H9 (cell line): Measurements from ENCODE around the gene MCEE. TPM values are rescaled to one million over a fixed set of nuclear protein-coding genes. Genes with fewer than 3 reads are reported as not detected.
A peak's percentile ranks its signal among the peaks of the same experiment; 100 is the strongest.

Experiments
- DNase-seq: peaks from one replicate; pipeline ENCODE4 v3.0.0-alpha.2; 2017
- H2AFZ ChIP-seq: one replicate; pipeline ENCODE4 v1.6.1; 2013; ENCODE audit warnings: mild to moderate bottlenecking, low read length, control low read depth, moderate library complexity
- H2AK5ac ChIP-seq: 2 replicates; pipeline ENCODE4 v1.6.1; 2013; ENCODE audit warnings: low read length, control low read depth, mixed read lengths; ENCODE audit not compliant: insufficient read length
- H2BK120ac ChIP-seq: one replicate; pipeline ENCODE4 v1.6.1; 2013; ENCODE audit warnings: low read depth, mild to moderate bottlenecking, low read length, control low read depth, inconsistent platforms; ENCODE audit not compliant: poor library complexity, severe bottlenecking
- H2BK12ac ChIP-seq: 2 replicates; pipeline ENCODE4 v1.6.1; 2013; ENCODE audit warnings: low read length, control low read depth, mixed read lengths, low read depth; ENCODE audit not compliant: insufficient read length
- H2BK15ac ChIP-seq: 2 replicates; pipeline ENCODE4 v1.6.1; 2013; ENCODE audit warnings: low read depth, low read length, control low read depth
- H2BK20ac ChIP-seq: one replicate; pipeline ENCODE4 v1.6.1; 2013; ENCODE audit warnings: low read depth, mild to moderate bottlenecking, low read length, control low read depth, inconsistent platforms; ENCODE audit not compliant: poor library complexity, severe bottlenecking
- H2BK5ac ChIP-seq: 2 replicates; pipeline ENCODE4 v1.6.1; 2013; ENCODE audit warnings: low read length, control low read depth, mixed read lengths; ENCODE audit not compliant: insufficient read length
- H3K14ac ChIP-seq: 2 replicates; pipeline ENCODE4 v1.6.1; 2013; ENCODE audit warnings: low read length, control low read depth; ENCODE audit not compliant: insufficient read depth
- H3K18ac ChIP-seq: 2 replicates; pipeline ENCODE4 v1.6.1; 2013; ENCODE audit warnings: low read depth, mild to moderate bottlenecking, mixed read lengths, low read length, control low read depth; ENCODE audit not compliant: insufficient read length
- H3K23ac ChIP-seq: 2 replicates; pipeline ENCODE4 v1.6.1; 2013; ENCODE audit warnings: low read length, control low read depth, mixed read lengths, low read depth; ENCODE audit not compliant: insufficient read length
- H3K23me2 ChIP-seq: 2 replicates; pipeline ENCODE4 v1.6.1; 2013; ENCODE audit warnings: low read depth, mild to moderate bottlenecking, mixed read lengths, low read length, control low read depth; ENCODE audit not compliant: insufficient read length, poor library complexity, severe bottlenecking
- H3K27ac ChIP-seq: 2 replicates; pipeline ENCODE4 v1.5.1; 2013; ENCODE audit warnings: low read length, control low read depth, mixed read lengths, low read depth; ENCODE audit not compliant: insufficient read length
- H3K27me3 ChIP-seq: 2 replicates; pipeline ENCODE4 v1.6.1; 2013; ENCODE audit warnings: low read length, control low read depth, inconsistent platforms; ENCODE audit not compliant: insufficient read depth
- H3K4ac ChIP-seq: 2 replicates; pipeline ENCODE4 v1.6.1; 2013; ENCODE audit warnings: low read depth, mild to moderate bottlenecking, control low read depth, inconsistent platforms, low read length, moderate library complexity
- H3K4me1 ChIP-seq: 2 replicates; pipeline ENCODE4 v1.6.1; 2013; ENCODE audit warnings: low read length, control low read depth, inconsistent platforms; ENCODE audit not compliant: insufficient read depth
- H3K4me2 ChIP-seq: 2 replicates; pipeline ENCODE4 v1.6.1; 2013; ENCODE audit warnings: low read length, control low read depth, mixed read lengths; ENCODE audit not compliant: insufficient read length, insufficient read depth
- H3K56ac ChIP-seq: 2 replicates; pipeline ENCODE4 v1.6.1; 2013; ENCODE audit warnings: low read depth, mild to moderate bottlenecking, mixed read lengths, low read length, control low read depth; ENCODE audit not compliant: insufficient read length
- H3K79me1 ChIP-seq: 2 replicates; pipeline ENCODE4 v1.6.1; 2013; ENCODE audit warnings: low read depth, mild to moderate bottlenecking, moderate library complexity, low read length, control low read depth, inconsistent platforms; ENCODE audit not compliant: insufficient read depth, poor library complexity, severe bottlenecking
- H3K79me2 ChIP-seq: 2 replicates; pipeline ENCODE4 v1.6.1; 2013; ENCODE audit warnings: low read length, control low read depth, inconsistent platforms; ENCODE audit not compliant: insufficient read depth
- H3K9ac ChIP-seq: 2 replicates; pipeline ENCODE4 v1.6.1; 2013; ENCODE audit warnings: low read length, control low read depth, mixed read lengths; ENCODE audit not compliant: insufficient read length; ENCODE audit errors: extremely low read depth
- H3K9me3 ChIP-seq: one replicate; pipeline ENCODE4 v1.6.1; 2013; ENCODE audit warnings: low read depth, low read length, inconsistent platforms; ENCODE audit not compliant: control insufficient read depth
- H3T11ph ChIP-seq: one replicate; pipeline ENCODE4 v1.6.1; 2013; ENCODE audit warnings: mild to moderate bottlenecking, low read length, control low read depth, inconsistent platforms
- H4K20me1 ChIP-seq: one replicate; pipeline ENCODE4 v1.6.1; 2013; ENCODE audit not compliant: control insufficient read depth, insufficient read length, insufficient read depth
- H4K5ac ChIP-seq: 2 replicates; pipeline ENCODE4 v1.6.1; 2013; ENCODE audit warnings: low read depth, mild to moderate bottlenecking, mixed read lengths, low read length, control low read depth; ENCODE audit not compliant: insufficient read length
- H4K8ac ChIP-seq: replicated peaks from 2 replicates; pipeline ENCODE4 v1.6.1; 2013; ENCODE audit warnings: low read length, control low read depth, mixed read lengths, low read depth; ENCODE audit not compliant: insufficient read length
- H4K91ac ChIP-seq: 2 replicates; pipeline ENCODE4 v1.6.1; 2013; ENCODE audit warnings: low read depth, mild to moderate bottlenecking, moderate library complexity, mixed read lengths, low read length, control low read depth; ENCODE audit not compliant: insufficient read length
- H3K27ac Mint-ChIP-seq, 3 experiments: 2 replicates in 2 of 3; 3 replicates in 1 of 3; pipeline ENCODE4 v1.8.0; 2020 to 2021; ENCODE audit warnings: mixed read lengths in 3 of 3, mild to moderate bottlenecking in 1 of 3, moderate library complexity in 1 of 3
- H3K27me3 Mint-ChIP-seq: 2 replicates; pipeline ENCODE4 v1.8.0; 2021; ENCODE audit warnings: low read depth, mild to moderate bottlenecking, moderate library complexity, mixed read lengths
- H3K36me3 Mint-ChIP-seq, 3 experiments: 2 replicates in 2 of 3; 3 replicates in 1 of 3; pipeline ENCODE4 v1.8.0; 2020 to 2021; ENCODE audit warnings: low read depth in 3 of 3, mixed read lengths in 3 of 3; ENCODE audit not compliant: insufficient read depth in 1 of 3
- H3K4me1 Mint-ChIP-seq, 2 experiments: 2 replicates each; pipeline ENCODE4 v1.8.0; 2020; ENCODE audit warnings: mixed read lengths in 2 of 2
- H3K4me3 Mint-ChIP-seq, 2 experiments: 2 replicates in 1 of 2; 3 replicates in 1 of 2; pipeline ENCODE4 v1.8.0; 2020 to 2021; ENCODE audit warnings: mild to moderate bottlenecking in 2 of 2, mixed read lengths in 2 of 2, moderate library complexity in 1 of 2
- H3K9me3 Mint-ChIP-seq, 2 experiments: 2 replicates in 1 of 2; 3 replicates in 1 of 2; pipeline ENCODE4 v1.8.0; 2020; ENCODE audit warnings: mild to moderate bottlenecking in 2 of 2, mixed read lengths in 2 of 2, moderate library complexity in 1 of 2
- WGBS: extraction: QIAGEN DNeasy Blood & Tissue Kit; methylation state at CpG from one replicate; pipeline ENCODE4 v1.1.7; 2013; ENCODE audit warnings: missing lambda C conversion rate, low lambda C conversion rate, mixed read lengths; ENCODE audit not compliant: insufficient read length; ENCODE audit errors: extremely low coverage; 5-methylcytosine and 5-hydroxymethylcytosine counted together
- total RNA-seq: library from RNA; stranded (reverse); gene quantifications from 2 replicates; pipeline ENCODE4 v1.2.1, GENCODE V29; 2021
- TF ChIP-seq, protein P1 (sequence below): fragments of 200-600 bp; sonication (generic); conservative IDR thresholded peaks from 3 replicates; pipeline ENCODE4 v1.8.0; 2021; ENCODE audit warnings: antibody characterized with exemption, mild to moderate bottlenecking

Gene MCEE
- total RNA-seq, 1 experiment from 2014 or later: 12.5 TPM

DNA sequence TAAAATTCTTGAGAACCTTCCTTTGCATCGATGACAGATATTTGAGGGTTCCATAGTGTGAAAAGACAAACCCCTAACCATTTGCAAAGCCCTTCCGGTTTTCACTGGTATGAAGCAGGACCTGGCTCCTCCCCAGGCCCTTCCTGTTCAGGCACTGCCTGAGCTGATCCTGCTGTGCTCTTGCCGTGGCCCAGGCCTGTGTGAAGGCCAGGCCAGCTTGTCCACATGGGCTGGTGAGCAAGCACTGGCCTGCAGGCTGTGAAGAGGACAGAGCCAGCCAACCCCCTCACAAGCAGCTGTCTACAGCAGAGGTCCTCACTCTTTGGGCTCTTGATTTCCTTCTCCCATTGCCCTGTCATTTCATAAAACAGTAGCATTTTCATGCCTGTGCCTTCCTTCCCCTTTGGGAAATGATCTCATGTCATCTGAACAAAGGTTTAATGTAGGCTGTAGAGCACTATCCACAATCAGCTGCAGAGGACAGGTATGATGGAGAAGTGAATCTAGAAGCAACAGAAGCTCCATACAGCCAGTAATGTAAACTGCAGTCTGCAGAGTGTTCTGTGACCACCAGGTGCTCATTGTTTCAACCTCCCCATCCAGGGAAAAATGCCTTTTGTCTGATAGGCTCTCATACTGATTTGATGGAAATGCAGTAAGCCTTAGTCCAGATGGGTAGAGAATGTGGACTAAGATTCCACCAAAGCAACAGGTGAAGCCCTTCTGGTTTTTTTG lies 20.2 kb upstream of the MCEE start:
- Histone ChIP-seq H2BK20ac (no peak overlapping the region), H3K4me2 (no peak overlapping the region), H3K27ac (no peak overlapping the region), H3K9ac (no peak overlapping the region), H4K8ac (no peak overlapping the region), H2AK5ac (no peak overlapping the region), H3K4ac (no peak overlapping the region), H3K4me1 (no peaks in the 10 kb centered on the region), H3K27me3 (no peaks in the 10 kb centered on the region), H3T11ph (no peak overlapping the region), H3K79me1 (no peaks in the 10 kb centered on the region), H3K23ac (no peak overlapping the region), H4K20me1 (no peaks in the 10 kb centered on the region), H3K9me3 (no peaks in the 10 kb centered on the region), H3K56ac (no peak overlapping the region), H2BK12ac (no peak overlapping the region), H4K5ac (no peak overlapping the region), H2BK15ac (no peak overlapping the region), H2AFZ (no peak overlapping the region), H4K91ac (no peak overlapping the region), H2BK120ac (no peak overlapping the region), H3K18ac (no peak overlapping the region), H3K23me2 (no peaks in the 10 kb centered on the region), H3K14ac (no peak overlapping the region), H2BK5ac (no peak overlapping the region), H3K79me2 (no peaks in the 10 kb centered on the region)
- H3K4me3 Mint-ChIP-seq: no peak overlapping the region
- DNase-seq: no peak
- TF ChIP-seq, protein P1, sequence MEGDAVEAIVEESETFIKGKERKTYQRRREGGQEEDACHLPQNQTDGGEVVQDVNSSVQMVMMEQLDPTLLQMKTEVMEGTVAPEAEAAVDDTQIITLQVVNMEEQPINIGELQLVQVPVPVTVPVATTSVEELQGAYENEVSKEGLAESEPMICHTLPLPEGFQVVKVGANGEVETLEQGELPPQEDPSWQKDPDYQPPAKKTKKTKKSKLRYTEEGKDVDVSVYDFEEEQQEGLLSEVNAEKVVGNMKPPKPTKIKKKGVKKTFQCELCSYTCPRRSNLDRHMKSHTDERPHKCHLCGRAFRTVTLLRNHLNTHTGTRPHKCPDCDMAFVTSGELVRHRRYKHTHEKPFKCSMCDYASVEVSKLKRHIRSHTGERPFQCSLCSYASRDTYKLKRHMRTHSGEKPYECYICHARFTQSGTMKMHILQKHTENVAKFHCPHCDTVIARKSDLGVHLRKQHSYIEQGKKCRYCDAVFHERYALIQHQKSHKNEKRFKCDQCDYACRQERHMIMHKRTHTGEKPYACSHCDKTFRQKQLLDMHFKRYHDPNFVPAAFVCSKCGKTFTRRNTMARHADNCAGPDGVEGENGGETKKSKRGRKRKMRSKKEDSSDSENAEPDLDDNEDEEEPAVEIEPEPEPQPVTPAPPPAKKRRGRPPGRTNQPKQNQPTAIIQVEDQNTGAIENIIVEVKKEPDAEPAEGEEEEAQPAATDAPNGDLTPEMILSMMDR: peak; percentile 33; the same call in 1 of the 3 replicates
- peaks cover 26 to 52% (median 46%) of the 10 kb centered on the region in 3 experiments; a peak in 6 of 7 replicates for H3K36me3 Mint-ChIP-seq
- H3K27ac Mint-ChIP-seq: peak overlapping the region in 2 of 3 experiments; percentile 69 to 76; a peak in 3 of 7 replicates
- H3K9me3 Mint-ChIP-seq: no peaks in the 10 kb centered on the region
- WGBS: no CpG with 5 or more reads among the region's 3 CpGs
- H3K27me3 Mint-ChIP-seq: no peaks in the 10 kb centered on the region; the same call in 1 of the 2 replicates
- peaks cover 3 to 7% of the 10 kb centered on the region in 2 experiments for H3K4me1 Mint-ChIP-seq
